ENCODE data around the gene ZDHHC16. TPM values are rescaled to one million over a fixed set of nuclear protein-coding genes. Genes with fewer than 3 reads are reported as not detected.
A peak's percentile ranks its signal among the peaks of the same experiment; 100 is the strongest.

ZDHHC16 gene
- total RNA-seq, 4 donors from 2014 or later, result 23.9 to 37.2 (median 28.3) TPM

- Histone ChIP-seq H3K27ac (replicated peaks in 1 of 4) (peak within 1 kb of the TSS; percentile 91 to 96 (median 94)), H3K27me3 (no peaks in the 10 kb centered on the region), H3K4me3 (peak within 1 kb of the TSS; percentile 86 to 97 (median 90)), H3K4me1 (peaks cover 51 to 54% (median 53%) of the 10 kb centered on the region in 4 donors), H3K9me3 (no peaks in the 10 kb centered on the region), H3K36me3 (no peaks in the 10 kb centered on the region)
- no peak for DNase-seq (ENCODE audit: extremely low spot score)
- WGBS, result no CpG with 5 or more reads among the region's 66 CpGs
- intact Hi-C loops (cut with DNase I), result loop anchor here (5.0 kb wide), 2 partner anchors 37 to 53 kb away; no protein-coding TSS in a partner anchor
- peak; percentile 42 for TF ChIP-seq POLR2A (IDR thresholded peaks at IDR 0.05; ENCODE audit: low read depth)
- no peak for TF ChIP-seq CTCF (IDR thresholded peaks at IDR 0.05)
- TF ChIP-seq POLR2AphosphoS5 (IDR thresholded peaks at IDR 0.05), result no peak
- TF ChIP-seq EP300 (IDR thresholded peaks at IDR 0.05), result no peak
Measured at GRCh38 chr10:97498841-97499560, 53.0 kb downstream of the ZDHHC16 start, which contains the start of gene UBTD1. Gene UBTD1, plus strand, starts transcription at chr10:97498924. Its CDS starts 280 bp downstream, at chr10:97499204.

- no peaks in the 10 kb centered on the region for H3K27me3 ChIP-seq
- H3K4me3 ChIP-seq, result peak overlapping the region; percentile 86 to 97 (median 90)
- intact Hi-C loops (cut with DNase I), result loop anchor here (5.0 kb wide), 2 partner anchors 37 to 53 kb away; no protein-coding TSS in a partner anchor
- peak overlapping the region; percentile 91 to 96 (median 94) for H3K27ac ChIP-seq (replicated peaks in 1 of 4)
- no peaks in the 10 kb centered on the region for H3K9me3 ChIP-seq
- peak; percentile 95 for DNase-seq (ENCODE audit: extremely low spot score)
- 5% methylated on average over 15 of the region's 41 CpGs for WGBS
- no peaks in the 10 kb centered on the region for H3K36me3 ChIP-seq
- H3K4me1 ChIP-seq, result peaks cover 44 to 47% (median 46%) of the 10 kb centered on the region in 4 donors
- TF ChIP-seq POLR2AphosphoS5 (IDR thresholded peaks at IDR 0.05), result peak in 1 of 2 donors; percentile 7
- TF ChIP-seq POLR2A (IDR thresholded peaks at IDR 0.05; ENCODE audit: low read depth), result no peak
- no peak for TF ChIP-seq CTCF (IDR thresholded peaks at IDR 0.05)
- no peak for TF ChIP-seq EP300 (IDR thresholded peaks at IDR 0.05)
Measured at GRCh38 chr10:97499561-97500296, 53.8 kb downstream of the ZDHHC16 start.

- Histone ChIP-seq H3K4me3 (peak overlapping the region; percentile 86 to 97 (median 90)), H3K36me3 (no peaks in the 10 kb centered on the region), H3K27me3 (no peaks in the 10 kb centered on the region), H3K9me3 (no peaks in the 10 kb centered on the region), H3K27ac (replicated peaks in 1 of 4) (peak overlapping the region; percentile 91 to 96 (median 94)), H3K4me1 (peaks cover 39 to 42% (median 41%) of the 10 kb centered on the region in 4 donors)
- 79% methylated on average over 2 of the region's 2 CpGs for WGBS
- TF ChIP-seq POLR2AphosphoS5 (IDR thresholded peaks at IDR 0.05) (no peak), CTCF (IDR thresholded peaks at IDR 0.05) (no peak), POLR2A (IDR thresholded peaks at IDR 0.05; ENCODE audit: low read depth) (no peak), EP300 (IDR thresholded peaks at IDR 0.05) (no peak)
- no peak for DNase-seq (ENCODE audit: extremely low spot score)
- intact Hi-C loops (cut with DNase I), result no loop called here
Measured at GRCh38 chr10:97500297-97500575, 54.3 kb downstream of the ZDHHC16 start.

GRCh38 chr10:97502916-97503315 is 56.9 kb downstream of the ZDHHC16 start:
- intact Hi-C loops (cut with DNase I), result no loop called here
- WGBS, result 94% methylated on average over 6 of the region's 6 CpGs
- TF ChIP-seq POLR2AphosphoS5 (IDR thresholded peaks at IDR 0.05) (no peak), CTCF (IDR thresholded peaks at IDR 0.05) (no peak), EP300 (IDR thresholded peaks at IDR 0.05) (no peak), POLR2A (IDR thresholded peaks at IDR 0.05; ENCODE audit: low read depth) (no peak)

More at GRCh38 chr10:97502916-97503315, 56.9 kb downstream of the ZDHHC16 start:
- Histone ChIP-seq H3K36me3 (no peaks in the 10 kb centered on the region), H3K27me3 (no peaks in the 10 kb centered on the region), H3K4me1 (peaks cover 16 to 21% (median 17%) of the 10 kb centered on the region in 4 donors), H3K27ac (replicated peaks in 1 of 4) (no peak overlapping the region), H3K4me3 (no peak overlapping the region), H3K9me3 (no peaks in the 10 kb centered on the region)
- no peak for DNase-seq (ENCODE audit: extremely low spot score)

Measured in esophagus muscularis mucosa (tissue), 4 donors.